Measurements from ENCODE around the gene PPFIBP2. TPM values are rescaled to one million over a fixed set of nuclear protein-coding genes. Genes with fewer than 3 reads are reported as not detected.

The PPFIBP2 gene
- total RNA-seq, 5 donors from 2014 or later (not counting 1 experiment from before 2014, with no cell fraction given) = 12.5 to 46.6 (median 35.2) TPM

DNA sequence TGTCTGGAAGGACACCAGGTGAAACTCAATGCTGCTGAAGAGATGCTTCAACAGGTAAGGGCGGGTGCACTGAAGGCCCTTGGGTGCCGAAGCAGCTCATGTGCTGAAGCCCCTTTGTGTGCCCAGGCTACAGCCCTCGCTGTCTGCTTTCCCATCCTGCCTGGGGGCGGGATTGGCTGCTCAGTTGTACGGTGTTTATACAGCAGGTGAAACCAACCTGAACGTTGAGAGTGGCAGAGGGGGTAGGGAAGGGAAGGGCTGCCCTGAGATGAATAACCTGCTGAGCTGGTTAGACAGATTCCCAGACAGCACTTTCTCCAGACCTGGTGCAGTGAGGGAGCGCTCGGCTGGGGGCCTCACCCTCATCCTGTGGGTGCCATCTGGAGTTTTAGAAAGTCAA, 83.8 kb downstream of the PPFIBP2 start:
- WGBS (ENCODE audit: insufficient coverage) = 53% methylated on average over 6 of the region's 8 CpGs
- Histone ChIP-seq H3K27ac (ENCODE audit: low read length) (no peak overlapping the region), H3K9me3 (no peaks in the 10 kb centered on the region), H3K36me3 (ENCODE audit: control insufficient read depth in 2 of 2, extremely low read depth in 1 of 2, insufficient read depth in 1 of 2, low read length in 1 of 2) (peaks cover 4 to 6% of the 10 kb centered on the region in 2 donors), H3K4me3 (ENCODE audit: control insufficient read depth in 1 of 2, extremely low read depth in 1 of 2, low read length in 1 of 2) (no peak overlapping the region), H3K27me3 (replicated peaks in 1 of 2; ENCODE audit: control insufficient read depth in 2 of 2, extremely low read depth in 1 of 2, insufficient read depth in 2 of 2, low read length in 1 of 2) (peaks cover 0 to 3% of the 10 kb centered on the region in 2 experiments), H3K4me1 (ENCODE audit: control insufficient read depth in 1 of 2, extremely low read depth in 1 of 2, insufficient read depth in 2 of 2, low read length in 2 of 2) (peaks cover 0 to 4% of the 10 kb centered on the region in 2 experiments)
- no peak overlapping the region for H3K4me3 Mint-ChIP-seq
- POLR2A ChIA-PET = no interaction called here
- no peak for DNase-seq
- H3K4me1 Mint-ChIP-seq = peaks cover 5 to 9% (median 6%) of the 10 kb centered on the region in 3 donors
- no peaks in the 10 kb centered on the region for H3K27me3 Mint-ChIP-seq
- peaks cover 27% of the 10 kb centered on the region for H3K36me3 Mint-ChIP-seq
- no peak overlapping the region for H3K27ac Mint-ChIP-seq
- ATAC-seq (replicated peaks in 1 of 4) = no peak
- H3K9me3 Mint-ChIP-seq = no peaks in the 10 kb centered on the region
- CTCF ChIA-PET = interaction anchor here in 1 of 2 donors (0.7 kb wide), 1 partner anchor 8 kb away, joined by 3 read pairs; no protein-coding TSS in a partner anchor

- Mint-ChIP-seq H3K4me1 (no peaks in the 10 kb centered on the region), H3K27ac (no peak overlapping the region), H3K27me3 (no peaks in the 10 kb centered on the region), H3K4me3 (no peak overlapping the region), H3K9me3 (no peaks in the 10 kb centered on the region), H3K36me3 (peaks cover 28% of the 10 kb centered on the region)
- Histone ChIP-seq H3K27me3 (replicated peaks in 1 of 2; ENCODE audit: control insufficient read depth in 2 of 2, extremely low read depth in 1 of 2, insufficient read depth in 2 of 2, low read length in 1 of 2) (peaks cover 0 to 3% of the 10 kb centered on the region in 2 experiments), H3K4me3 (ENCODE audit: control insufficient read depth in 1 of 2, extremely low read depth in 1 of 2, low read length in 1 of 2) (no peak overlapping the region), H3K36me3 (ENCODE audit: control insufficient read depth in 2 of 2, extremely low read depth in 1 of 2, insufficient read depth in 1 of 2, low read length in 1 of 2) (peaks cover 4 to 6% of the 10 kb centered on the region in 2 donors), H3K27ac (ENCODE audit: low read length) (no peak overlapping the region), H3K4me1 (ENCODE audit: control insufficient read depth in 1 of 2, extremely low read depth in 1 of 2, insufficient read depth in 2 of 2, low read length in 2 of 2) (no peaks in the 10 kb centered on the region), H3K9me3 (no peaks in the 10 kb centered on the region)
- POLR2A ChIA-PET = no interaction called here
- WGBS (ENCODE audit: insufficient coverage) = 88% methylated on average over 2 of the region's 2 CpGs
- no peak for DNase-seq
- CTCF ChIA-PET = no interaction called here
- ATAC-seq (replicated peaks in 1 of 4) = no peak
Measured at GRCh38 chr11:7599209-7599608, 85.4 kb downstream of the PPFIBP2 start.

- no peaks in the 10 kb centered on the region for H3K4me1 ChIP-seq (ENCODE audit: control insufficient read depth in 1 of 2, extremely low read depth in 1 of 2, insufficient read depth in 2 of 2, low read length in 2 of 2)
- no peaks in the 10 kb centered on the region for H3K9me3 ChIP-seq
- H3K4me3 ChIP-seq (ENCODE audit: control insufficient read depth in 1 of 2, extremely low read depth in 1 of 2, low read length in 1 of 2) = no peak overlapping the region
- whole genome bisulfite sequencing (ENCODE audit: insufficient coverage) = 69% methylated on average over 2 of the region's 6 CpGs
- ATAC-seq (replicated peaks in 1 of 4) (no peak), DNase-seq (no peak)
- ChIA-PET CTCF (interaction anchor here in 1 of 2 donors (0.7 kb wide), 1 partner anchor 90 kb away, joined by 3 read pairs; no protein-coding TSS in a partner anchor), POLR2A (no interaction called here)
- H3K36me3 ChIP-seq (ENCODE audit: control insufficient read depth in 2 of 2, extremely low read depth in 1 of 2, insufficient read depth in 1 of 2, low read length in 1 of 2) = peaks cover 4 to 6% of the 10 kb centered on the region in 2 donors
- no peaks in the 10 kb centered on the region for H3K9me3 Mint-ChIP-seq
- no peaks in the 10 kb centered on the region for H3K27me3 Mint-ChIP-seq
- peaks cover 28% of the 10 kb centered on the region for H3K36me3 Mint-ChIP-seq
- no peaks in the 10 kb centered on the region for H3K27me3 ChIP-seq (replicated peaks in 1 of 2; ENCODE audit: control insufficient read depth in 2 of 2, extremely low read depth in 1 of 2, insufficient read depth in 2 of 2, low read length in 1 of 2)
- no peak overlapping the region for H3K27ac Mint-ChIP-seq
- no peak overlapping the region for H3K4me3 Mint-ChIP-seq
- no peak overlapping the region for H3K27ac ChIP-seq (ENCODE audit: low read length)
- H3K4me1 Mint-ChIP-seq = no peaks in the 10 kb centered on the region
Measured at GRCh38 chr11:7600205-7600775, 86.5 kb downstream of the PPFIBP2 start.

DNA sequence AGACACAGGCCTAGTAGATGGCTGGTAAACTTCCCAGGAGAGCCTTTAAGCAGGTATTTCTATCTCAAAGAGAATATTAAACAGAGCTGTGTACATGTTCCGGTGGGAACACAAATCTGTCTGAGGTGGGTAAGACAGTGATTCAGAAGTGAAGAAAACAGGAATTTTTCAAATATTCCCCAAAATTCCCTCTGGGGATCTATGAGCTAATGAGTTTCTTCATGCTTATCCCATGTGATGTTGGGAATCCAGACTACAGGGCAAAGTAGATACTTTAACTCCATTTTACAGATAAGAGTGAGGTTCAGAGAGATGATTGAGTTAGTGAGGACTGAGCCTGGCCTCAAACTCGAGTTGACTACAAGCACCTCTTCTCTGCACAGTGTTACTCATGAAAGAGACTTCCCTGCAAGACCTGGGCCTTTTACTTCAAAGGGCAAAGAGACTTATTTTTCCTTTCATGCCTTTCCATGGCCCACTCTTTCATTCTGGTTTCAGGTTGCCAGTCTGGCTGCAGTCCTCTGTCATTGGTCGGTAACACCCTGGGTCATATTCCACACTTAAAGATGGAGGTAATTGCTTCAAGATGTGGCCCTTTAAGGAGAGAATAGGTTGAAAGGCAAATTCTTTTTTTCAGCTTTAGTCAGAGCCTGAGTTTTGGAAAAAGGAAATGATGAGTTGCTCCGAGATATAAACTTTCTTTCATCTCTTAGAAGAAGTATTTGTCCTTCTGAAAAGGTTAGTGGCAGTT, 89.4 kb downstream of the PPFIBP2 start:
- Mint-ChIP-seq H3K4me1 (no peaks in the 10 kb centered on the region), H3K27ac (no peak overlapping the region), H3K4me3 (no peak overlapping the region), H3K27me3 (no peaks in the 10 kb centered on the region), H3K9me3 (no peaks in the 10 kb centered on the region), H3K36me3 (peaks cover 19% of the 10 kb centered on the region)
- DNase-seq (no peak), ATAC-seq (replicated peaks in 1 of 4) (no peak)
- peaks cover 0 to 2% of the 10 kb centered on the region in 2 donors for H3K36me3 ChIP-seq (ENCODE audit: control insufficient read depth in 2 of 2, extremely low read depth in 1 of 2, insufficient read depth in 1 of 2, low read length in 1 of 2)
- WGBS (ENCODE audit: insufficient coverage) = no CpG with 5 or more reads among the region's 4 CpGs
- H3K27me3 ChIP-seq (replicated peaks in 1 of 2; ENCODE audit: control insufficient read depth in 2 of 2, extremely low read depth in 1 of 2, insufficient read depth in 2 of 2, low read length in 1 of 2) = no peaks in the 10 kb centered on the region
- no peaks in the 10 kb centered on the region for H3K4me1 ChIP-seq (ENCODE audit: control insufficient read depth in 1 of 2, extremely low read depth in 1 of 2, insufficient read depth in 2 of 2, low read length in 2 of 2)
- H3K27ac ChIP-seq (ENCODE audit: low read length) = no peak overlapping the region
- no peaks in the 10 kb centered on the region for H3K9me3 ChIP-seq
- ChIA-PET POLR2A (no interaction called here), CTCF (interaction anchor here (0.6 to 1.0 kb wide), 2 partner anchors 17 to 89 kb away, joined by 3 read pairs; no protein-coding TSS in a partner anchor)
- no peak overlapping the region for H3K4me3 ChIP-seq (ENCODE audit: control insufficient read depth in 1 of 2, extremely low read depth in 1 of 2, low read length in 1 of 2)

DNA sequence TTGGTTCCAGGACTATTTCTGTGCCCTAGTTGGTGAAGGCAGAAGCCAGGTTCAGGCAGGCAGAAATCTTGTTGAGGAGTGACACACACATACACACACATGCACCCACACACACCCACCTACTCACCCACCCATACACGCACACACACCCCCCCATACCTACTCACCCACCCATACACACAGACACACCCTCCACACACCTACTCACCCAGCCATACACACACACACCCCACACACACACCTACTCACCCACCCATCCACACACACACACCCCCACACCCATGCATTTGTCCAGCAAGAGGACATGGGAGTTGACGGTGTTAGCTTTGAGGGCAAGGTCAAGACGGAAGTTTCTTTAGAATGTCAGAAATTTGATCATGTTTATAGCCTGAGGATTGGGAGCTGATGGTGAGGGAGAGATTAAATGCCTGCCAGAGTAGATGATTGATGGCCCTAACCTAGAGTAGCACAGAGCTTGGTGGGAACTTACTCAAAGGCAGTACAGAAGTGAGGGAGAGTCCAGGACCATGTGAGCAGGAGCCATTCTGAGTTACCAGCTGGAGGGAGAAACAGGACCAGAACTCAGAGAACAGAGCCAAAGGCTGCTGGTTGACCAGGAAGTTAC, 90.6 kb downstream of the PPFIBP2 start:
- no peak for ATAC-seq (replicated peaks in 1 of 4)
- Mint-ChIP-seq H3K4me3 (no peak overlapping the region), H3K27me3 (no peaks in the 10 kb centered on the region), H3K27ac (no peak overlapping the region), H3K36me3 (peaks cover 14% of the 10 kb centered on the region), H3K4me1 (no peaks in the 10 kb centered on the region), H3K9me3 (no peaks in the 10 kb centered on the region)
- Histone ChIP-seq H3K36me3 (ENCODE audit: control insufficient read depth in 2 of 2, extremely low read depth in 1 of 2, insufficient read depth in 1 of 2, low read length in 1 of 2) (peaks cover 0 to 2% of the 10 kb centered on the region in 2 donors), H3K27ac (ENCODE audit: low read length) (no peak overlapping the region), H3K4me1 (ENCODE audit: control insufficient read depth in 1 of 2, extremely low read depth in 1 of 2, insufficient read depth in 2 of 2, low read length in 2 of 2) (no peaks in the 10 kb centered on the region), H3K4me3 (ENCODE audit: control insufficient read depth in 1 of 2, extremely low read depth in 1 of 2, low read length in 1 of 2) (no peak overlapping the region), H3K27me3 (replicated peaks in 1 of 2; ENCODE audit: control insufficient read depth in 2 of 2, extremely low read depth in 1 of 2, insufficient read depth in 2 of 2, low read length in 1 of 2) (no peaks in the 10 kb centered on the region), H3K9me3 (no peaks in the 10 kb centered on the region)
- ChIA-PET CTCF (no interaction called here), POLR2A (no interaction called here)
- DNase-seq = no peak
- 87% methylated on average over 3 of the region's 3 CpGs for WGBS (ENCODE audit: insufficient coverage)

DNA sequence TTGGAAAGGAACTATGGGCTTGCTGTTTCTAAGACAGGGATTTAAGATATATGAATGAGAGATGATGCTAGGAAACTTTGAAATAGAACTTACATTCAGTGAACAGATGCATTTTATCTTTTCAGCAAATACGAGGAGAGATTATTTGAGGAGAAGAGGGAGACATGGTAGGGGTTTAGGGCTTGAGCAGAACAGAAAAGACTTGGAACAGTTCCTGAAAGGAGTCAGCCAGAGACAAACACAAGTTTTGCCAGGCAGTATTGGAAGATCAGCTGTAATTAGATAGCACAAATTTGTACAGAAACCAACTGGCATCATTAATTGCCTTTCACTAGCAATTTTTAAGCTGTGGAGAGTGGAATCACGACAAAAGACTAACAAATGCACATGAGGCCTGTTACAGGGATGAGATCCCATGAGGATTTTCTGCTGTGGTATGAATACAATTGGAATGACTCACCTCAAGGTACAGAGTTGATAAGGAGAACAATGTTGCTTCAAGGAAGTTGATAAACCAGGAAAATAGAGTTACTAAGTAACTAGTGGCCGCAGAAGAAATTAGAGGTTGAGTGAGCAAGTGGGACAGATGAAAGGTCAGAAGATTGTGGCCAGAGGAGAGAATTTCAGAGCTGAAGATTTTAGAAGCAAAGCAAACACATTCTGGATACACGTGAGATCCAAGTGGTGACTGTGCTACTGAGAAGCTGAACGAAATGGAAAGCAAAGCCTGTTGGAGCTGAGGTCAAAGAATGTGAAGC, 91.6 kb downstream of the PPFIBP2 start:
- Mint-ChIP-seq H3K27me3 (no peaks in the 10 kb centered on the region), H3K9me3 (no peaks in the 10 kb centered on the region), H3K36me3 (peaks cover 15% of the 10 kb centered on the region), H3K4me3 (no peak overlapping the region), H3K27ac (no peak overlapping the region), H3K4me1 (no peaks in the 10 kb centered on the region)
- no peaks in the 10 kb centered on the region for H3K9me3 ChIP-seq
- H3K36me3 ChIP-seq (ENCODE audit: control insufficient read depth in 2 of 2, extremely low read depth in 1 of 2, insufficient read depth in 1 of 2, low read length in 1 of 2) = peaks cover 0 to 2% of the 10 kb centered on the region in 2 donors
- ATAC-seq (replicated peaks in 1 of 4) (no peak), DNase-seq (no peak)
- POLR2A ChIA-PET = no interaction called here
- no peak overlapping the region for H3K4me3 ChIP-seq (ENCODE audit: control insufficient read depth in 1 of 2, extremely low read depth in 1 of 2, low read length in 1 of 2)
- H3K27me3 ChIP-seq (replicated peaks in 1 of 2; ENCODE audit: control insufficient read depth in 2 of 2, extremely low read depth in 1 of 2, insufficient read depth in 2 of 2, low read length in 1 of 2) = no peaks in the 10 kb centered on the region
- 60% methylated on average over 3 of the region's 5 CpGs for WGBS (ENCODE audit: insufficient coverage)
- H3K4me1 ChIP-seq (ENCODE audit: control insufficient read depth in 1 of 2, extremely low read depth in 1 of 2, insufficient read depth in 2 of 2, low read length in 2 of 2) = no peaks in the 10 kb centered on the region
- CTCF ChIA-PET = no interaction called here
- H3K27ac ChIP-seq (ENCODE audit: low read length) = no peak overlapping the region

All from T-cell (primary cell).